GM10248 (cell line): ENCODE results near the gene SALL1.

Source experiments
- CTCF ChIA-PET: fragments of 300-600 bp; sonication (Branson Sonifier 250); formaldehyde crosslinking; extraction: SDS; loops from one replicate; lab custom pipeline; 2021; ENCODE audit warnings: antibody characterized with exemption; lab: Yijun Ruan, JAX
- POLR2A ChIA-PET: fragments of 350-650 bp; sonication (Branson Sonifier 250); formaldehyde crosslinking; extraction: SDS; loops from one replicate; lab custom pipeline; 2020; ENCODE audit warnings: antibody characterized with exemption; lab: Yijun Ruan, JAX
- DNase-seq: peaks from one replicate; pipeline ENCODE4 v3.0.0; 2012; ENCODE audit errors: extremely low spot score
- TF ChIP-seq, protein P1 (sequence below): IDR thresholded peaks from 2 replicates; pipeline ENCODE4 v1.5.1; 2012; ENCODE audit warnings: mild to moderate bottlenecking, low read depth; ENCODE audit errors: extremely low read depth, missing control alignments, control extremely low read depth

SALL1 gene

DNA sequence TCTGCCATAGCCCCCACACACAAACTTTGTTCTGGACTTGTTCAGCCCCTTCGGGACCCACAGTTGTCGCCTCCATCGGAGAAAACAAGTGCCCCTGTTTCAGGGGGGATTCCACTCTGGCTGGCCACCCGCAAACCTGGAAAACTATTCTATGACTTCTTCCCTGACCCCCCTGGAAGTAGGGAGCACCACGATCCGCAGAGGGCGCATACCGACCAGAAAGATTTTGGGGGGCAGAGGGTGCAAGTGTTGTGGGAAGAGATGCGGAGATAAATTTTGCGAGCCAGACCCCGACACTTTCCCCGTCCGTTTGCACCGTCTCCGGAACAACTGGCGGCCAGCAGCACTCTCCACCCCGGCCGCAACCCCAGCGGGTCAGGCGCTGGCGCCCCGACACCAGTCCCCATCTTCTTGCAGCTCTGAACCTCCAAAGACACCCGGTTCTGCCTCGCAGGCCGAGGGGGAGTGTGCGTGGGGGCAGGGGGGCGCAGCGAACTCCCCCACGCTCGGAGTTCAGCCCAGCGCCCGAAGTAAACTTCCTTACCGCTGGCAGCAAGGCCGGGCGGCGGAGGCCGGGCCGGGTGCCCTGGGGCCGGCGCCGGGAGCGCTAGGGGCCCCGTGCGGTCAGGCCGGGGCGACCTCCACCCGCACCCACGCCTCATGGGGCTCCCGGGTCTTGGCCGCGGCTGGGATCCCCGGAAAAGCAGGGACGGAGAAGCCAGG lies 744 bp downstream of the SALL1 start:
- POLR2A ChIA-PET, result no interaction called here
- CTCF ChIA-PET, result no interaction called here
- TF ChIP-seq, protein P1, sequence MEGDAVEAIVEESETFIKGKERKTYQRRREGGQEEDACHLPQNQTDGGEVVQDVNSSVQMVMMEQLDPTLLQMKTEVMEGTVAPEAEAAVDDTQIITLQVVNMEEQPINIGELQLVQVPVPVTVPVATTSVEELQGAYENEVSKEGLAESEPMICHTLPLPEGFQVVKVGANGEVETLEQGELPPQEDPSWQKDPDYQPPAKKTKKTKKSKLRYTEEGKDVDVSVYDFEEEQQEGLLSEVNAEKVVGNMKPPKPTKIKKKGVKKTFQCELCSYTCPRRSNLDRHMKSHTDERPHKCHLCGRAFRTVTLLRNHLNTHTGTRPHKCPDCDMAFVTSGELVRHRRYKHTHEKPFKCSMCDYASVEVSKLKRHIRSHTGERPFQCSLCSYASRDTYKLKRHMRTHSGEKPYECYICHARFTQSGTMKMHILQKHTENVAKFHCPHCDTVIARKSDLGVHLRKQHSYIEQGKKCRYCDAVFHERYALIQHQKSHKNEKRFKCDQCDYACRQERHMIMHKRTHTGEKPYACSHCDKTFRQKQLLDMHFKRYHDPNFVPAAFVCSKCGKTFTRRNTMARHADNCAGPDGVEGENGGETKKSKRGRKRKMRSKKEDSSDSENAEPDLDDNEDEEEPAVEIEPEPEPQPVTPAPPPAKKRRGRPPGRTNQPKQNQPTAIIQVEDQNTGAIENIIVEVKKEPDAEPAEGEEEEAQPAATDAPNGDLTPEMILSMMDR, result no peak
- no peak for DNase-seq

DNA sequence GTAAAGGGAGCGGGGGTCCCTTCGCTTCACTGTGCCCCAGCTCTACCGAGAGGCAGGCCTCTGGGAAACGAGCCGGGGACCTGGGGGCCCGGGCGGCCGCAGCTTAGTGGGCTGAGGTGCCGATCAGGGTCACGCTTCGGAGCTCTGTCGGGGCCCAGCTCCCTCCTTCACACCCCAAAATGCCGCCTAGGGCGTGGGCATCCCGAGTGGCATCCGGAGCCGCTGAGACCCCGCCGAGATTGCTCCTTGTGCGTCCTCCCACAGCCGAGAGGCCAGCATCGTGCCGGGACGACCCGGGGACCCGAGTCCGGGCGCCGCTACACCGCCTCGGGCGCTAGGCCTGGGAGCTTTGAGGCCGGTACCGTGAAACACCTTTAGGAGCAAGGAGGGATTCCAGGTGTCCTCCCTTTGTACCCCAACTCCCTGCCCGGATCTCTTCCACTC lies 1.3 kb downstream of the SALL1 start:
- CTCF ChIA-PET, result no interaction called here
- TF ChIP-seq, protein P1, result no peak

DNA sequence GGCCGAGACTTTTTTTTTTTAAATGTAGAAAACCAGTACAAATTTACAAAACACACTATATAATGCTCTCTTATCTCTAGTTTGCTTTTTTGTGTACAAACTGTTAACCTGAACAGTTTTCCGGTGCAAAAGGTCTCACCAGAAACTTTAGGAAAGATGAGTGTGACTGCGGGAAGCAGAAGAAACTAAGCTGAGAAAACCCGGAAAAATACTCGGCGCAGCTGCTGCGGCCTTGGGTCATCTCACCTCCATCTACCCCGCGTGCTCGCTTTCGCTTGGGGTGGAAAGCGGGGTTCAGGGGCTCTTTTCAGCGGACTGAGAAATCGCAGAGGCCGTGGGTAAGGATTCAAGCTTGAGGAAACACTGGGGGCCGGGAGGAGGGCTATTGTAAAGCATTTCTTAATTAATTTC lies 1.8 kb downstream of the SALL1 start:
- DNase-seq, result no peak
- POLR2A ChIA-PET, result no interaction called here
- CTCF ChIA-PET, result no interaction called here
- TF ChIP-seq, protein P1, result no peak

More for the DNA sequence above, 1.3 kb downstream of the SALL1 start:
- POLR2A ChIA-PET, result no interaction called here
- DNase-seq, result no peak

DNA sequence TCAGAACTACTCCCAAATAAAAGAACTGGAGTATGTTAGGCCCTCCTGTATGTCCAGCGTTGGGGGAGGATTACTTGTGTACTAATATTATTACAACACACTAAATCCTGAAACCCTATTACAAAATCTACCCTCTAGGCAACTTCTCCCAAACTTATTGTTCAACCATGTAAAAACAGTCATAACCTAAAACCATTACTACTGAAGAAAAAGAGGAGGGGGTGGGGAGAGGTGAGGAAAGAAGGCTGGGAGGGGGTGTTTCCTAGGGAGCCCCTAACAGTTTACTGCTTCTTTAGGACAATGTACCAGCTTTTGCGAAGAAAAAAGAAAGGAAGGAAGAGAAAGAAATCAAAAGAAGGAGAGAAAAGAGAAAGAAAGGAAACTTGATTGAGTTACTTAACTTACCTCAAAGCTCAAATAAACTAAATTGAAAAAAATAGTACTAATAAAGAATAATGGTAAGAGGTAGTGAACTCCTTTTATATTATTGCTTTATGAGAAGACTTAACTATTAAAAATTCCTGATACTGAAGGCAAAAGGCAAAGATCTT lies 2.3 kb downstream of the SALL1 start:
- CTCF ChIA-PET, result no interaction called here
- POLR2A ChIA-PET, result no interaction called here
- no peak for DNase-seq

DNA sequence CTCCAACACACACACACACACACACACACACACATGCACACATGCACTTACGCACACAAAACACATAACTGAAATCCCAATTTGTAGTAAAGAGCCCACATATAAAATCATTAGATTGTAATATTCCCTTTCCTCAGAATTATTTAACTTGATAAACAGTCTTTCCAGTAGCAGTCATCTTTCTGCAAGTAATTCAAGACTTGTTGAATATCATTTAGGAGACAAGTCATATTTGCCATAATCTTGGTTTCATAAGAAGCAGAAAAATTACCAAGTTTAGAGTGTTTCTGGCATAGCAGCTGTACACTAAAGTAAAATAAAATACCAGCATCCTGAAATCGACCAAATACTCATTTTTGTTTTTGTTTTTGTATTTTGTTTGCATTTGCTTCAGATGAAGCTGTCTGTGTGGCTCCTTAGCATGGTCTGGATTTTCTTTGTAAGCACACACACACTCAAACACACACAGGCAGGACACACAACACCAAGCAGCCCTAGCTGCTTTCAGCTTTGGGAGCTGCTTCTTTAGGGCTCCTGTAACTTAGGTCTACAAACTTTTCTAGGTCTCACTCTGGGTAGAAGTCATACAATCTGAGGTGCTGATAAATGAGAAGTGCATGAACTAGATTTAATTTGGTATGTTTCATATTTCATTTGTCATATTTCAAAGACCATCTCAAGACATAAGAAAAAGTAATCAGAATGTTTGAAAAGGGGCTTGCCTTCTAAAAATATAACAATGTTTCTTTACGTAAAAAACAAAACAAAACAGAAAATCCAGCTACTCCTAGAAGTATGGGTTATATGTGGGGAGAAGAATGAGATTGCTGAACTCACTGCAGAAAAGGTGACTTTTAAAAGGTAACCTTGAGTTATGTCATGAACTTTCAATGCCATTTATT lies 3.0 kb downstream of the SALL1 start:
- TF ChIP-seq, protein P1, result no peak
- no peak for DNase-seq
- CTCF ChIA-PET, result no interaction called here
- POLR2A ChIA-PET, result no interaction called here

More for the DNA sequence above, 2.3 kb downstream of the SALL1 start:
- TF ChIP-seq, protein P1, result no peak

DNA sequence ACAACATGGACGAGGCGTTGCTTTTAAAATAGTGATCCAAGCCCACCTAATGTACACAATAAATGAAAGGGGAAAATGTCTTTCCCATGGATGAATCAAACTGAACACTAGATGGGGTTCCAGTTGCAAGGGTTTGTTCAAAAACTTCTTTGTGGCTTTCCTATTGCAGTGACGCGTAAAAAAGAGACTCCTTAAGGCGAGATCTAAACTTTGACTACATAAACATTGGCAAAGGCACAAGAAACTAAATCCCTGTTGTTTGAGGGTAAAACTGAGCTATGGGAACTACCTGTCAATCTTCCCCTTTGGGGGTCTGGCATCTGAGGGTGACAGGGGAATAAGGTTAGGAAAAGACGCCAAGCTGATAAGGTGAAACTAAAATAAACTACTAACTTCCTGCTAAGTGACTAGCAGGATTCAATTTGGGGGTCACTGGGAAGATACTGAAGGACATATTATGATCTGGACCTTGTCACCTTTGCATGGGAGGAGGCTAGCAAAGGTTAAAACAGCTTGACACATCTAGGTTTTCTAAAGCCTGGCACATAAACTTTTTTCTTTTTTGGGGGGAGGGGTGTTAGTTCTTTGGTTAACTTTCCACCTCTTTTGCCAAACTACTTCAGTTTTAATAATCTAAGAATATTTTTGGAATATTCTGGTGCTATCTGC lies 4.7 kb downstream of the SALL1 start:
- POLR2A ChIA-PET, result no interaction called here
- no peak for DNase-seq
- TF ChIP-seq, protein P1, result no peak
- CTCF ChIA-PET, result no interaction called here
